Esophagus muscularis mucosa (tissue), 3 donors: Measurements from ENCODE around the gene ACTMAP.

Experiments used
- POLR2A ChIP-seq: fragments of 450-650 bp; IDR thresholded peaks from one replicate; pipeline ENCODE4 v1.6.1; 2017; ENCODE audit warnings: antibody characterized with exemption, moderate library complexity, mild to moderate bottlenecking, low read depth
- POLR2AphosphoS5 ChIP-seq, 2 donors: sonication (generic); formaldehyde crosslinking; IDR thresholded peaks; one replicate each; pipeline ENCODE4 v1.6.1; 2017; ENCODE audit warnings: antibody characterized with exemption in 2 of 2
- TF ChIP-seq, protein P1 (sequence below), 3 experiments: fragments of 200-600 bp in 2 of 3; fragments of 450-650 bp in 1 of 3; sonication (generic) in 2 of 3; IDR thresholded peaks; one replicate each; pipeline ENCODE4 v1.5.1; 2017 to 2019; ENCODE audit warnings: antibody characterized with exemption in 3 of 3, mild to moderate bottlenecking in 2 of 3, moderate library complexity in 1 of 3

DNA sequence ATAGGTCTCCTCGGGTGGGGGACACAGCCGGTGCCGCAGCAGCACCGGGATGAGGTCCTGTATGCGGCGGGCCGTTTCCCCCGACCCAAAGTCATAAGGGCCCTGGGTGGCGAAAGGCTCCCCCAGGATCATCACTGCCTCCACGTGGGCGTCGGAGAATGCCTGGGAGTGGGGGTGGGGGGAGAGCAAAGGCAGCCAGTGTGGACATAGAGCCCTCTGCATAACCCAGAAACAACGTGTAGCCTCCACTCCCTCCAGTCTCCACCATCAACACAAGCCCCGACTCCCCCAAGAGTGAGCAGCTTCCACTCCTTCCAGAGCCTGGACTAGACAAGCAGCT is 58.1 kb downstream of the ACTMAP start:
- TF ChIP-seq, protein P1, sequence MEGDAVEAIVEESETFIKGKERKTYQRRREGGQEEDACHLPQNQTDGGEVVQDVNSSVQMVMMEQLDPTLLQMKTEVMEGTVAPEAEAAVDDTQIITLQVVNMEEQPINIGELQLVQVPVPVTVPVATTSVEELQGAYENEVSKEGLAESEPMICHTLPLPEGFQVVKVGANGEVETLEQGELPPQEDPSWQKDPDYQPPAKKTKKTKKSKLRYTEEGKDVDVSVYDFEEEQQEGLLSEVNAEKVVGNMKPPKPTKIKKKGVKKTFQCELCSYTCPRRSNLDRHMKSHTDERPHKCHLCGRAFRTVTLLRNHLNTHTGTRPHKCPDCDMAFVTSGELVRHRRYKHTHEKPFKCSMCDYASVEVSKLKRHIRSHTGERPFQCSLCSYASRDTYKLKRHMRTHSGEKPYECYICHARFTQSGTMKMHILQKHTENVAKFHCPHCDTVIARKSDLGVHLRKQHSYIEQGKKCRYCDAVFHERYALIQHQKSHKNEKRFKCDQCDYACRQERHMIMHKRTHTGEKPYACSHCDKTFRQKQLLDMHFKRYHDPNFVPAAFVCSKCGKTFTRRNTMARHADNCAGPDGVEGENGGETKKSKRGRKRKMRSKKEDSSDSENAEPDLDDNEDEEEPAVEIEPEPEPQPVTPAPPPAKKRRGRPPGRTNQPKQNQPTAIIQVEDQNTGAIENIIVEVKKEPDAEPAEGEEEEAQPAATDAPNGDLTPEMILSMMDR (IDR thresholded peaks at IDR 0.05): no peak
- TF ChIP-seq POLR2AphosphoS5 (IDR thresholded peaks at IDR 0.05) (no peak), POLR2A (no peak)
